Middle frontal gyrus (tissue), 1 donor: ENCODE measurements around the gene FBXL7.

Experiments used
- DNase-seq: peaks from one replicate; pipeline ENCODE4 v3.0.0-alpha.2; 2015; ENCODE audit warnings: low spot score; ENCODE audit errors: extremely low spot score

Gene FBXL7

GRCh38 chr5:15757103-15757502, 257.1 kb downstream of the FBXL7 start:
- no peak for DNase-seq

GRCh38 chr5:15757619-15758018, 257.6 kb downstream of the FBXL7 start:
- DNase-seq, result no peak

GRCh38 chr5:15762668-15763067, 262.7 kb downstream of the FBXL7 start:
- no peak for DNase-seq

- no peak for DNase-seq
Measured at GRCh38 chr5:15763754-15764153, 263.8 kb downstream of the FBXL7 start.

- no peak for DNase-seq
Measured at GRCh38 chr5:15768936-15769335, 269.0 kb downstream of the FBXL7 start.

GRCh38 chr5:15772131-15772530, 272.2 kb downstream of the FBXL7 start:
- DNase-seq, result no peak

- DNase-seq, result no peak
Measured at GRCh38 chr5:15774632-15775031, 274.7 kb downstream of the FBXL7 start.

- no peak for DNase-seq
Measured at GRCh38 chr5:15776346-15776745, 276.4 kb downstream of the FBXL7 start.

- no peak for DNase-seq
Measured at GRCh38 chr5:15783734-15784133, 283.8 kb downstream of the FBXL7 start.

GRCh38 chr5:15785531-15785981, 285.6 kb downstream of the FBXL7 start:
- DNase-seq, result no peak

GRCh38 chr5:15786326-15786725, 286.3 kb downstream of the FBXL7 start:
- DNase-seq, result no peak

GRCh38 chr5:15786884-15787283, 286.9 kb downstream of the FBXL7 start:
- DNase-seq, result no peak

GRCh38 chr5:15787681-15788080, 287.7 kb downstream of the FBXL7 start:
- no peak for DNase-seq

GRCh38 chr5:15789642-15790041, 289.7 kb downstream of the FBXL7 start:
- DNase-seq, result no peak

GRCh38 chr5:15790446-15791018, 290.6 kb downstream of the FBXL7 start:
- no peak for DNase-seq

- no peak for DNase-seq
Measured at GRCh38 chr5:15791274-15791673, 291.3 kb downstream of the FBXL7 start.

- DNase-seq, result no peak
Measured at GRCh38 chr5:15791859-15792258, 291.9 kb downstream of the FBXL7 start.

- peak; percentile 30 for DNase-seq
Measured at GRCh38 chr5:15794052-15794985, 294.3 kb downstream of the FBXL7 start.

- no peak for DNase-seq
Measured at GRCh38 chr5:15796096-15796495, 296.1 kb downstream of the FBXL7 start.

GRCh38 chr5:15796557-15796956, 296.6 kb downstream of the FBXL7 start:
- no peak for DNase-seq

- DNase-seq, result no peak
Measured at GRCh38 chr5:15797116-15797515, 297.1 kb downstream of the FBXL7 start.

GRCh38 chr5:15798006-15798405, 298.0 kb downstream of the FBXL7 start:
- DNase-seq, result no peak

- DNase-seq, result no peak
Measured at GRCh38 chr5:15799014-15799413, 299.0 kb downstream of the FBXL7 start.
